B cell (primary cell): ENCODE data around the gene GDPD4. TPM values are rescaled to one million over a fixed set of nuclear protein-coding genes. Genes with fewer than 3 reads are reported as not detected.

Source experiments
- ATAC-seq: fragments of 200-7000 bp; cut with Tn5 transposase; one replicate; pipeline ENCODE4 v1.10.0; 2021; ENCODE audit warnings: low read depth, mild to moderate bottlenecking, moderate number of reproducible peaks, moderate library complexity
- CTCF ChIA-PET: fragments of 350-600 bp; sonication (Branson Sonifier 250); formaldehyde crosslinking; loops from one replicate; lab custom pipeline; 2021; ENCODE audit warnings: antibody characterized with exemption, inconsistent platforms; lab: Charles Lee
- POLR2A ChIA-PET: fragments of 350-600 bp; sonication (Branson Sonifier 250); formaldehyde crosslinking; loops from one replicate; lab custom pipeline; 2021; ENCODE audit warnings: antibody characterized with exemption; lab: Charles Lee
- DNase-seq: peaks from one replicate; pipeline ENCODE4 v3.0.0; 2013
- H2AFZ ChIP-seq: 2 replicates; pipeline ENCODE4 v1.6.1; 2012; ENCODE audit warnings: mild to moderate bottlenecking, low read depth, low read length; ENCODE audit not compliant: insufficient read depth, poor library complexity, severe bottlenecking
- H3K27ac ChIP-seq, 2 donors: 1 replicate in 1 of 2; 2 replicates in 1 of 2; pipeline ENCODE4 v1.5.1; 2012 to 2013; ENCODE audit warnings: low read length in 2 of 2, mild to moderate bottlenecking in 2 of 2, moderate library complexity in 1 of 2
- H3K27me3 ChIP-seq, 4 experiments: fragments of 200-600 bp in 1 of 4; sonication (generic) in 1 of 4; replicated peaks in 1 of 4; 1 replicate in 2 of 4; 2 replicates in 2 of 4; pipeline versions ENCODE4 v1.6.1 to v1.7.0; 2013 to 2016; ENCODE audit warnings: low read length in 3 of 4, mild to moderate bottlenecking in 2 of 4, mixed read lengths in 1 of 4, moderate library complexity in 1 of 4; ENCODE audit not compliant: insufficient read depth in 4 of 4, control insufficient read depth in 3 of 4; ENCODE audit errors: control extremely low read depth in 1 of 4
- H3K36me3 ChIP-seq, 2 experiments: replicated peaks in 1 of 2; 1 replicate in 1 of 2; 2 replicates in 1 of 2; pipeline versions ENCODE4 v1.6.1 to v1.7.1; 2013; ENCODE audit warnings: low read length in 1 of 2; ENCODE audit not compliant: insufficient read depth in 2 of 2, control insufficient read depth in 1 of 2; ENCODE audit errors: control extremely low read depth in 1 of 2, extremely low read depth in 1 of 2
- H3K4me1 ChIP-seq, 2 donors: fragments of 200-600 bp in 1 of 2; sonication (generic) in 1 of 2; 1 replicate in 1 of 2; 2 replicates in 1 of 2; pipeline versions ENCODE4 v1.5.1 to v1.6.1; 2013 to 2017; ENCODE audit warnings: low read length in 2 of 2; ENCODE audit not compliant: control insufficient read depth in 2 of 2, insufficient read depth in 2 of 2
- H3K4me2 ChIP-seq: replicated peaks from 2 replicates; pipeline ENCODE3; 2012; ENCODE audit warnings: mild to moderate bottlenecking, low read depth, low read length; ENCODE audit not compliant: poor library complexity, severe bottlenecking
- H3K4me3 ChIP-seq, 5 experiments: fragments of 200-600 bp in 1 of 5; sonication (generic) in 1 of 5; 1 replicate in 3 of 5; 2 replicates in 2 of 5; pipeline versions ENCODE4 v1.5.1 to v1.7.0; 2011 to 2016; ENCODE audit warnings: low read length in 4 of 5, mild to moderate bottlenecking in 4 of 5, low read depth in 2 of 5, control low read depth in 1 of 5, moderate library complexity in 1 of 5; ENCODE audit not compliant: insufficient read depth in 1 of 5; ENCODE audit errors: control extremely low read depth in 1 of 5, extremely low read depth in 1 of 5
- H3K79me2 ChIP-seq: fragments of 200-600 bp; sonication (generic); one replicate; pipeline ENCODE4 v1.6.0; 2016; ENCODE audit warnings: low read length; ENCODE audit not compliant: control insufficient read depth, insufficient read depth
- H3K9ac ChIP-seq: fragments of 200-600 bp; sonication (generic); 2 replicates; pipeline ENCODE4 v1.6.1; 2017; ENCODE audit warnings: mild to moderate bottlenecking, low read length, moderate library complexity
- H3K9me3 ChIP-seq, 3 donors: one replicate each; pipeline versions ENCODE4 v1.6.1 to v1.7.1; 2013; ENCODE audit warnings: low read length in 2 of 3; ENCODE audit not compliant: control insufficient read depth in 2 of 3, insufficient read depth in 1 of 3; ENCODE audit errors: control extremely low read depth in 1 of 3
- H4K20me1 ChIP-seq: 2 replicates; pipeline ENCODE4 v1.6.0; 2012; ENCODE audit warnings: mild to moderate bottlenecking, low read length; ENCODE audit not compliant: insufficient read depth, control insufficient read depth, poor library complexity, severe bottlenecking
- H3K27ac Mint-ChIP-seq: one replicate; pipeline ENCODE4 v1.8.0; 2021; ENCODE audit warnings: mixed read lengths
- H3K27me3 Mint-ChIP-seq: one replicate; pipeline ENCODE4 v1.8.0; 2021; ENCODE audit warnings: mixed read lengths
- H3K4me1 Mint-ChIP-seq: one replicate; pipeline ENCODE4 v1.8.0; 2021; ENCODE audit warnings: mixed read lengths
- H3K4me3 Mint-ChIP-seq: one replicate; pipeline ENCODE4 v1.8.0; 2021; ENCODE audit warnings: mixed read lengths
- H3K9me3 Mint-ChIP-seq: one replicate; pipeline ENCODE4 v1.8.0; 2022; ENCODE audit warnings: mixed read lengths; ENCODE audit not compliant: insufficient read depth
- CTCF ChIP-seq: fragments of 200-600 bp; IDR thresholded peaks from one replicate; pipeline ENCODE4 v1.8.0; 2022; ENCODE audit warnings: antibody characterized with exemption, mild to moderate bottlenecking
- EZH2 ChIP-seq: IDR thresholded peaks from 2 replicates; pipeline ENCODE4 v1.6.1; 2012; ENCODE audit warnings: borderline replicate concordance, low read depth, mild to moderate bottlenecking, moderate library complexity, low read length; ENCODE audit not compliant: insufficient read depth, poor library complexity, severe bottlenecking
- WGBS: methylation state at CpG from one replicate; pipeline ENCODE4 v1.1.5; 2013; ENCODE audit warnings: missing lambda C conversion rate; ENCODE audit not compliant: insufficient coverage; 5-methylcytosine and 5-hydroxymethylcytosine counted together
- intact Hi-C: fragments of 100-400 bp; cut with micrococcal nuclease; formaldehyde crosslinking; loops from one replicate; pipeline ENCODE4 v1.10.0; 2022
- polyA plus RNA-seq: library from polyadenylated mRNA; depleted of rRNA; stranded (reverse); fragments of >200 nt; gene quantifications from 2 replicates; pipeline ENCODE4 v1.2.3, GENCODE V29; 2012
- total RNA-seq, 2 donors: library from RNA; stranded (reverse); fragments of 120-200 nt in 1 of 2; gene quantifications; 1 replicate in 1 of 2; 2 replicates in 1 of 2; pipeline versions ENCODE4 v1.2.3 to v1.2.4, GENCODE V29; 2013 to 2022

The GDPD4 gene
- total and polyA plus RNA-seq, 2 donors (not counting 1 experiment from before 2014, with no cell fraction given), result not detected

- intact Hi-C loops, result no loop called here
- Mint-ChIP-seq H3K4me1 (no peaks in the 10 kb centered on the region), H3K9me3 (no peaks in the 10 kb centered on the region), H3K27ac (no peak overlapping the region), H3K27me3 (no peaks in the 10 kb centered on the region), H3K4me3 (no peak overlapping the region)
- Histone ChIP-seq H2AFZ (no peak overlapping the region), H3K9me3 (no peaks in the 10 kb centered on the region), H3K27ac (no peak overlapping the region), H3K36me3 (no peaks in the 10 kb centered on the region), H4K20me1 (no peaks in the 10 kb centered on the region), H3K4me1 (no peaks in the 10 kb centered on the region), H3K27me3 (no peaks in the 10 kb centered on the region), H3K79me2 (no peaks in the 10 kb centered on the region), H3K4me2 (no peak overlapping the region), H3K9ac (no peak overlapping the region), H3K4me3 (no peak overlapping the region)
- ChIA-PET CTCF (interaction anchor here (1.1 kb wide), 1 partner anchor 8 kb away, joined by 3 read pairs; no protein-coding TSS in a partner anchor), POLR2A (no interaction called here)
- WGBS, result 100% methylated on average over 2 of the region's 2 CpGs
- DNase-seq (no peak), ATAC-seq (no peak)
- TF ChIP-seq CTCF (no peak), EZH2 (no peak)
Observed at GRCh38 chr11:77303328-77303727, 1.8 kb upstream of the GDPD4 start.

- Mint-ChIP-seq H3K27ac (no peak overlapping the region), H3K4me3 (no peak overlapping the region), H3K9me3 (no peaks in the 10 kb centered on the region), H3K27me3 (no peaks in the 10 kb centered on the region), H3K4me1 (no peaks in the 10 kb centered on the region)
- Histone ChIP-seq H3K4me2 (no peak overlapping the region), H3K27me3 (no peaks in the 10 kb centered on the region), H3K27ac (no peak overlapping the region), H3K9ac (no peak overlapping the region), H3K4me3 (no peak overlapping the region), H2AFZ (no peak overlapping the region), H4K20me1 (no peaks in the 10 kb centered on the region), H3K9me3 (no peaks in the 10 kb centered on the region), H3K4me1 (no peaks in the 10 kb centered on the region), H3K36me3 (no peaks in the 10 kb centered on the region), H3K79me2 (no peaks in the 10 kb centered on the region)
- ChIA-PET CTCF (interaction anchor here (1.1 kb wide), 1 partner anchor 8 kb away, joined by 3 read pairs; no protein-coding TSS in a partner anchor), POLR2A (no interaction called here)
- 75% methylated on average over 3 of the region's 3 CpGs for WGBS
- no peak for DNase-seq
- TF ChIP-seq EZH2, result no peak
- TF ChIP-seq CTCF, result no peak
- ATAC-seq, result no peak
- intact Hi-C loops, result no loop called here
Observed at GRCh38 chr11:77302752-77303151, 1.3 kb upstream of the GDPD4 start.
